GM19238 (cell line): Measurements from ENCODE around the gene SIM2.

Experiments
- DNase-seq: peaks from one replicate; pipeline ENCODE4 v3.0.0; 2011; ENCODE audit warnings: low spot score; ENCODE audit not compliant: insufficient read length

The SIM2 gene

DNA sequence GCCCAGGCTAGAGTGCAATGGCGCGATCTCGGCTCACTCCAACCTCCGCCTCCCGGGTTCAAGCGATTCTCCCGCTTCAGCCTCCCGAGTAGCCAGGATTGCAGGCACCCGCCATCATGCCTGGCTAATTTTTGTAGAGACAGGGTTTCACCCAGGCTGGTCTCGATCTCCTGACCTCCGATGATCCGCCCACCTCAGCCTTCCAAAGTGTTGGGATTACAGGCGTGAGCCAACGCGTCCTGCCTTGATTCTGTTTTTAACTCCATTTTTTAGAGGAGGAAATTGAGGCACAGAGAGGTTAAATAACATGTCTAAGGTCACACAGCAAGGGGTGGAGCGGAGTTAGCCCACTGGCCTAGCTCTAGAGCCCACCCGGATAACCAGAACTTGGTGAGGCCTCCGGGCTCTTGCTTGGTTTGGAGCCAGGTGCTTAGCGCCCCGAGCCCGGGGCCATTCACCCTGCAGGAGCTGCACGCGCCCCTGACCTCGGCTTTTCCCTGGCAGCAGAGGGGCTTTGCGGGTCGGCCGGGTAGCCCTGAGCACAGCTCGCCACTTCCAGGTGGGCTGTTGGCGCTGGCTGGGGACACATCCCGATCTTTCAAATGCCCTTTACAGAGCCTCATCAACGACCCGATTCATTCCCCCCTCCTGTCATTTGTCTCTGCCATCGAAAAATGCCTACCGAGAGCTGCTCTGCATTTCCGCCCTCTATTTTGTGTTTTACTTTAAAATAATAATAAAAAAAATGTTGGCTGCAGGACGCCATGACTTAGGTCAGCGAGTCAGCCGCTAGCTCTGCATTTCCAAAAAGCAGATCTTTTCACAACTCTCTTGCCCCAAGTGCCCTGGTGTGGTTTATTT is 11.2 kb downstream of the SIM2 start:
- no peak for DNase-seq

DNA sequence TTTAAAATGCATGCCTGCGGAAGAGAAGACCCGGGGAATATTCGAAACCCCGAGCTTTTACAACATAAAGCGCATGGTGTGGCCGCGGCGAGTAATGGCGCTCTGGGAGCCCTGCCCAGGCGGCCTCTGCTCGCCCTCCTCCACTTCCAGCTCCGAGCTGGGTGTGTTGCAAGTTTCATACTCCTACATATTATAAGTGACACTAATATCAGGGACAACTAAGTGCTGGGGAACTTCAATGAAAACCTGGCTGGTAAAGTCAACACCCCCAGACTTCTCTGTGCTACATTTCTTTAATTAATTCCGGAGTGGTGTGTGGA is 11.8 kb downstream of the SIM2 start:
- DNase-seq, result no peak

DNA sequence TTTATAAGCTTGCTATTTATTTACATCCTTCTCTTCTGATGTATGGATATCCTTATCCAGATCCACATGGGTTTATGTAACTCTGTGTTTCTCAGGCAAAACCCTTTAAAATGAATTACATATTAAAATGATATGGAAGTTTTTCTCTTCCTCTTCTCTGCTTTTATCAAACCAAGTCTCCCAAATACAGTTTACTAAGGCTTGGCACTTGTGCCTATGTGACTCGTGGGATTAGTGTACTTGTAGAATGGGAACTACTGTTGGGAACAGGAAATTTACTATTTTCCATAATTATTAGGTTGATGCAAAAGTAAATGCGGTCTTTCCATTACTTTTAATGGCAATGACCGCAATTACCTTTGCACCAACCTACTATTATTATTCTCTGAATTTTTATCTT is 14.8 kb downstream of the SIM2 start:
- DNase-seq, result no peak

DNA sequence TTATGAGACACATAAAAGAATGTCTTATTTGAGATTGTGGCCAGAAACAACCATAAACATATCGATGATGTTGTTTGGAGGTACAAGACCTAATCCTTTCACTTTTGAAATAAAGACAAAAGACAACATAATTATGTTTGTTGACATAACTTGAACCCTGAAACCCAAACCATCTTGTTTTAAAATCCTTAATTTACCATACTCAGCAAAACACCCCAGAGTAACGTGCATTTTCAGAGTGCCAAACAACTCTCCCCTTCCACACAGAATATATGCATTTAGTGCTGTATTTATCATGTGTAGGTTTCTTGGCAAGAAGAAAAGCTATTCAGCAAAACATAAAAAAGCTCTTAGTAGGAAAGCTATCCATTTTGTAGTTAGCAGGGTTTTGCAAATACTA is 17.5 kb downstream of the SIM2 start:
- no peak for DNase-seq

- DNase-seq, result no peak
Observed at GRCh38 chr21:36716836-36717235, 17.9 kb downstream of the SIM2 start.

DNA sequence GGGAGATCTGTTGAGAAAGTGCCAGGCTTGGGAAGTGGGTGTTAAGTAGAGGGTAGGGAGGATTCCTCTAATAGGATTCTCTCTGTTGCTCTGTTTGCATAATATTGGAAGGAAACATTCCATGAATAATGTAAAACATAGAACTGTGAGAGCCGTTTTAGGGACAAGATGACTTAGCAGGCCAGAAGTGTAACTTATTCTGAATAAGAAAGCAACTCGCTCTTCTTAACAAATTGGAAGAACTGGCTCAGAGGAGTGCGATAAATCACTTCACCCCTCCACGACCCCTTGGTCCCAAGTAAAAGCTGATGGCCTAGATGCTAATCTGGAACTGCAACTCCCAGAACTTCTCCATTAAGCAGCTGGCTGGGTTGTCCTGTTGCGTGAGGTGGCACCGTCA is 19.1 kb downstream of the SIM2 start:
- DNase-seq, result no peak

DNA sequence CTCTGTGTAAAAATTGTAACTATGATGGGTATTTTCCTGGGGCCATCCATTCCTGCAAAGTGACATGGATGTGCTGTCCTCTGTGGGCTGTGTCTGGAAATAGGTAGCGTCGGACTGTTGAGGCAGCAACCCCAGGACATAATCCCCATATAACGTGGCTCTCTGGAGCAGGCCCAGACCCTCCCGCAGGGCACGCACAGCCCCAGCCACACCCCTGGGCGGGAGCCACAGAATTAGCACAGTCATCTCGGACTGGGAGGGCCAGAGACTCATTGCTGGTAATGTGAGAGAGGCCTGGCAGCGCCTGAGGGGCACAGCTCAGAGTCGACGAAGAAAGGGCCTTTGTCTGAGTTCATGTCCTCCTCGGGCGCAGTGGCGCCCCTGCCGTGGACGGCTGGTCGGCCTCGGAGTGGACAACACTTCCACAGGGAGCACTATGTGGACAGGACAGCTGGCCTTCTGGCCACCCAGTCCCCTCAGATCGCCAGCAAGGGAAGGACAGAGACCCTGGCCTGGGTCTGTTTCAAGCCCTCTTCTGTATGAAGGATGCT is 20.1 kb downstream of the SIM2 start:
- DNase-seq, result no peak

DNA sequence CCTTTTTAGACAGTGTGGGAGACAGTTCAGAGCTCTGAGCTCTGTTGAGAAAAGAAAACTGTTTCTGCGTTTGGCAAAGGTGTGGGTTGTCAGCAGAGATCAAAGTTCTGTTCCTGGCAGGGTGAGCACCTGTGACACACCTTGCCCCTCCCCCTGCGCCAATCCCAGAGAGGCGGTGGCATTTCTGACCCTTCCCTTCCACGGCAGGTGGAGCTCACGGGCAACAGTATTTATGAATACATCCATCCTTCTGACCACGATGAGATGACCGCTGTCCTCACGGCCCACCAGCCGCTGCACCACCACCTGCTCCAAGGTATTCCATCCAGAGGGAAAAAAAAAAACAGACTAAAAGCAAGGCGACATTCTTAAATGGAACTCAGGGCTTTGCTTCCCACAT is 20.7 kb downstream of the SIM2 start:
- no peak for DNase-seq

DNA sequence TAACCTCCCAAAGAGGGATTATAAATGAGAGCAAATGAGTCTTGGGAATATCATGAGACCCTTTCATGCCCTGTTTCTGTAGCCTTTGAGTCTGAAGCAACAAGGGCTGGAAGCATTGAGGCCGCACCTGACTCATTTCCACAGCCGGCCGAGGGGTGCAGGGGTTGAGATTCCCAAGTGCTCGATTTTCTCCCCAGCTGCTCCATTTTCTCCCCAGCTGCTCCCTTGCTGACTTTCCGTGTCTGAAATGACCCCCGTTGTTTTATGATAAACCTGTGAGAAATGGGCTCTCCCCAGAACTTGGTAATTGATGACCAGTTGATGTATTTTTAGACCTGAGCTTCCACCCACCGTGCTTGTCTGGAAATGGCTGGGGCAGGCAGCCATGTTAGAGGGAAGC is 22.9 kb downstream of the SIM2 start:
- DNase-seq, result no peak

DNA sequence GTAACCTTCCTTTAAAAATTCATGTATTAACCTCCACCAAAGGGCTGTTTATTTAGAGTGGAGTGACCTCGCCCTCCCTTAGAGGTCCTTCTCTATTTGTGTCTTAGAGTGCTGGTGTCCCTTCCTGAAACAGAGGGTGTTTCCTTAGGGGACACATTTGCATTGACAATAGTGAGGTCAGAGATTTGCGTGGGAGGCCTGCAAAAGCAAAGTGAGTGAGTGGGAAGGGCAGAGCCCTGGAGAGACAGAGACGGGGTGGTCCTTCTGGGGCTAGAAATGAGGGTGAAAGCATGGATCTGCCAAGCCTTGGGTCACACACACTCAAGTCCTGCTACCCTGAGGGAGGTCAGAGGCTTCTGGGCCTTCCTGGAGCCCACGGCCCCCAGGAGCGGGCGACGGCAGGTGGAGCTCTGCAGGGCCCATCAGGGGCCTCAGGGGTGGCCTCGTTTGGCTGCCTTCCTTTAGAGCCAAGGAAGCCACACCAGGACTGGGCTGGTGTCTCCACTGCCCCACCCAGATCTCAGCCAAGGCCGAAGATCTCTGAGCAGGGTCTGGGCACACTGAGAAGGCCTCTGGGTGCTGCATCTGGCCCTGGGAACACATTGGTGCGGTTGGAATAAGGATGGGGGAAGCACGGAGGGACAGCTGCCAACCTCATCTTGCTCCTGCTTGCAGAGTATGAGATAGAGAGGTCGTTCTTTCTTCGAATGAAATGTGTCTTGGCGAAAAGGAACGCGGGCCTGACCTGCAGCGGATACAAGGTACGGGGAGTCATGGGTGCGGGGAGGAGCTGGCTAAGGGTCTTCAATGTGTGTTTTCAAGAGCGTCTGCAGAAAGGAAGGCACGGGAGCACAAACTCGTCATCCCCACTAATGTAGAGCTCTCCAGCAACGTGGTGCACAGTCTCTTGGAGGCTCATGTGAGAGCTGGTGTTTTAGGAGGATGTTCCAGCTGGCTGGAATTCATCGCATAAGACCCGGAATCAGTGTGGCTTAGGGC is 23.8 kb downstream of the SIM2 start:
- no peak for DNase-seq

- DNase-seq, result no peak
Observed at GRCh38 chr21:36723371-36723881, 24.5 kb downstream of the SIM2 start.

- no peak for DNase-seq
Observed at GRCh38 chr21:36724660-36725059, 25.7 kb downstream of the SIM2 start.

GRCh38 chr21:36725793-36726386 is 27.0 kb downstream of the SIM2 start:
- DNase-seq, result no peak

DNA sequence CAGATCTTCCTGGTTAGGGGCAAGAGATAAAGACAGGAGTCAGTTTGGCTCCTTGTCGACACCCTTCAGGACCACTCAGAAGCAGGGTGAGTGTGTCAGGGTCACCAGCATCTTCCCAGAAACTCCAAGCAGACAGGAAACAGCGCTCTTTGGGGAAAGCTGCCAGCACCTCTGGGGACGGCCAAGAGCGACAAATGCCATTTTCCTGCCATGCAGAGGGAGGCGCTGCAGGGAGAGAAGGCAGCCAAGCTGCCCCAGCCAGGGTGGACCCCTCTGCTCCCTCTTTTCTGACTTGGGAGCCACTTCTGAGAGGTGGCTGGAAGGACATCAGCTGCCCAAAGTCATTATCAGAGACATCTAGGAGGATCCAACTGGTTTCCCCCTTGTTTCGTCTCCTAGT is 29.0 kb downstream of the SIM2 start:
- no peak for DNase-seq

DNA sequence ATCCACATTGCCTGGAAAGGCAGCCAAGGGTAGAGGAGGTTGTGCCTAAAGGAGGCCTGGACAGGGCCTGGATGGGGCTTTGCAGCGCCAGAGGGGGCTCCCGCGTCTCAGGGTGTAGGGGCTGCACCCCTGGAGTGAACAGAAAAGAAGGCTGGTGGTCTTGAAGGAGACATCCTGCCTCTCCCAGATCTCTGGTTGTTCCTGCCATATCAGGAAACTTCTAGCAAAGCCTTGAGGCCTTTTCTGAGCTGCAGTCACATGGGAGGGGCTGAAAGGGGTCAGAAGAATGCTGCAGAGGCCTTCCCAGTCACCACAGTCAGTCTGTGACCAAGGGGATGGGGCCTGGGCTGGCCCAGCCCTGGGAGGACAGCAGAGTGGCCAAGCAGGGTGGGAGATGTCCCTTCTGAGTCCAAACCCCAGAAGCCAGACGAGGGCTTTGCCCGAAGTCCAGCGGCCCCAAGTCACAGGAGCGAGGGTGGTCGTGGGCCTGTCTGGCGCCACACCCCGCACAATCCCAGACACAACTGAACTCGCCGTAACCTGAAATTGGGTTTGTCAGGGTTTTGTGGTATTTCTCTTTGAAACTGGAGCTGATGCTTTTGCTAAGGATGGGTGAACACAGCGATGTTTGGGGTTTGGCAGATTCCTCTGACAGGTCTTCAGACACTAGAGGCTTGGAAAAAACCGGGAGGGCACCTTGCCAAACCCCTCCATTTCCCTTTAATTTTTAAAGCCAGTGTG is 29.6 kb downstream of the SIM2 start:
- DNase-seq, result no peak

GRCh38 chr21:36729310-36729970 is 30.5 kb downstream of the SIM2 start:
- no peak for DNase-seq

- DNase-seq, result no peak
Observed at GRCh38 chr21:36730291-36731281, 31.7 kb downstream of the SIM2 start.

- DNase-seq, result no peak
Observed at GRCh38 chr21:36732217-36732616, 33.3 kb downstream of the SIM2 start.

GRCh38 chr21:36732761-36733160 is 33.8 kb downstream of the SIM2 start:
- DNase-seq, result no peak
